ENCODE measurements around the gene SLC22A3.

SLC22A3 gene

GRCh38 chr6:160331204-160331603 is 17.0 kb upstream of the SLC22A3 start:
- no peak for TF ChIP-seq EZH2phosphoT487 (IDR thresholded peaks at IDR 0.05; ENCODE audit: borderline replicate concordance, low read length)
- TF ChIP-seq, protein P1, sequence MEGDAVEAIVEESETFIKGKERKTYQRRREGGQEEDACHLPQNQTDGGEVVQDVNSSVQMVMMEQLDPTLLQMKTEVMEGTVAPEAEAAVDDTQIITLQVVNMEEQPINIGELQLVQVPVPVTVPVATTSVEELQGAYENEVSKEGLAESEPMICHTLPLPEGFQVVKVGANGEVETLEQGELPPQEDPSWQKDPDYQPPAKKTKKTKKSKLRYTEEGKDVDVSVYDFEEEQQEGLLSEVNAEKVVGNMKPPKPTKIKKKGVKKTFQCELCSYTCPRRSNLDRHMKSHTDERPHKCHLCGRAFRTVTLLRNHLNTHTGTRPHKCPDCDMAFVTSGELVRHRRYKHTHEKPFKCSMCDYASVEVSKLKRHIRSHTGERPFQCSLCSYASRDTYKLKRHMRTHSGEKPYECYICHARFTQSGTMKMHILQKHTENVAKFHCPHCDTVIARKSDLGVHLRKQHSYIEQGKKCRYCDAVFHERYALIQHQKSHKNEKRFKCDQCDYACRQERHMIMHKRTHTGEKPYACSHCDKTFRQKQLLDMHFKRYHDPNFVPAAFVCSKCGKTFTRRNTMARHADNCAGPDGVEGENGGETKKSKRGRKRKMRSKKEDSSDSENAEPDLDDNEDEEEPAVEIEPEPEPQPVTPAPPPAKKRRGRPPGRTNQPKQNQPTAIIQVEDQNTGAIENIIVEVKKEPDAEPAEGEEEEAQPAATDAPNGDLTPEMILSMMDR (IDR thresholded peaks at IDR 0.05; ENCODE audit: low read depth, low read length, poor library complexity, severe bottlenecking): no peak
- Histone ChIP-seq H3K4me3 (ENCODE audit: low read length) (no peak overlapping the region), H3F3A (ENCODE audit: control insufficient read depth, insufficient read depth) (no peaks in the 10 kb centered on the region), H4K20me1 (ENCODE audit: control insufficient read depth, insufficient read depth, low read depth, low read length) (no peaks in the 10 kb centered on the region), H3K9me3 (ENCODE audit: control insufficient read depth, insufficient read depth, low read length) (no peaks in the 10 kb centered on the region), H3K4me1 (ENCODE audit: control insufficient read depth, low read length) (no peaks in the 10 kb centered on the region), H3K27me3 (ENCODE audit: control insufficient read depth, low read length) (no peaks in the 10 kb centered on the region), H3K36me3 (ENCODE audit: control insufficient read depth, low read length) (no peaks in the 10 kb centered on the region), H3K9me2 (replicated peaks; ENCODE audit: control insufficient read depth, low read length) (no peaks in the 10 kb centered on the region), H3K79me2 (ENCODE audit: control insufficient read depth, low read length) (no peaks in the 10 kb centered on the region), H3K4me2 (ENCODE audit: low read length) (no peak overlapping the region), H3K27ac (ENCODE audit: low read depth, low read length) (no peak overlapping the region)

GRCh38 chr6:160331753-160332152 is 16.4 kb upstream of the SLC22A3 start:
- H3K9me3 ChIP-seq (ENCODE audit: control insufficient read depth, insufficient read depth, low read length): no peaks in the 10 kb centered on the region
- TF ChIP-seq, protein P1 (IDR thresholded peaks at IDR 0.05; ENCODE audit: low read depth, low read length, poor library complexity, severe bottlenecking): no peak
- no peak for TF ChIP-seq EZH2phosphoT487 (IDR thresholded peaks at IDR 0.05; ENCODE audit: borderline replicate concordance, low read length)
- no peaks in the 10 kb centered on the region for H3K79me2 ChIP-seq (ENCODE audit: control insufficient read depth, low read length)
- H3K36me3 ChIP-seq (ENCODE audit: control insufficient read depth, low read length): no peaks in the 10 kb centered on the region
- H3K9me2 ChIP-seq (replicated peaks; ENCODE audit: control insufficient read depth, low read length): no peaks in the 10 kb centered on the region
- H3K4me3 ChIP-seq (ENCODE audit: low read length): no peak overlapping the region
- no peaks in the 10 kb centered on the region for H3F3A ChIP-seq (ENCODE audit: control insufficient read depth, insufficient read depth)
- H4K20me1 ChIP-seq (ENCODE audit: control insufficient read depth, insufficient read depth, low read depth, low read length): no peaks in the 10 kb centered on the region
- no peaks in the 10 kb centered on the region for H3K27me3 ChIP-seq (ENCODE audit: control insufficient read depth, low read length)
- no peak overlapping the region for H3K27ac ChIP-seq (ENCODE audit: low read depth, low read length)
- H3K4me1 ChIP-seq (ENCODE audit: control insufficient read depth, low read length): no peaks in the 10 kb centered on the region
- no peak overlapping the region for H3K4me2 ChIP-seq (ENCODE audit: low read length)

GRCh38 chr6:160333101-160333500 is 15.1 kb upstream of the SLC22A3 start:
- H3K36me3 ChIP-seq (ENCODE audit: control insufficient read depth, low read length): no peaks in the 10 kb centered on the region
- no peaks in the 10 kb centered on the region for H4K20me1 ChIP-seq (ENCODE audit: control insufficient read depth, insufficient read depth, low read depth, low read length)
- no peaks in the 10 kb centered on the region for H3K4me1 ChIP-seq (ENCODE audit: control insufficient read depth, low read length)
- H3K27me3 ChIP-seq (ENCODE audit: control insufficient read depth, low read length): no peaks in the 10 kb centered on the region
- H3K27ac ChIP-seq (ENCODE audit: low read depth, low read length): no peak overlapping the region
- H3K4me2 ChIP-seq (ENCODE audit: low read length): no peak overlapping the region
- TF ChIP-seq, protein P1 (IDR thresholded peaks at IDR 0.05; ENCODE audit: low read depth, low read length, poor library complexity, severe bottlenecking): no peak
- TF ChIP-seq EZH2phosphoT487 (IDR thresholded peaks at IDR 0.05; ENCODE audit: borderline replicate concordance, low read length): no peak
- no peaks in the 10 kb centered on the region for H3K9me3 ChIP-seq (ENCODE audit: control insufficient read depth, insufficient read depth, low read length)
- H3F3A ChIP-seq (ENCODE audit: control insufficient read depth, insufficient read depth): no peaks in the 10 kb centered on the region
- no peak overlapping the region for H3K4me3 ChIP-seq (ENCODE audit: low read length)
- H3K79me2 ChIP-seq (ENCODE audit: control insufficient read depth, low read length): no peaks in the 10 kb centered on the region
- H3K9me2 ChIP-seq (replicated peaks; ENCODE audit: control insufficient read depth, low read length): no peaks in the 10 kb centered on the region

- Histone ChIP-seq H3K4me1 (ENCODE audit: control insufficient read depth, low read length) (no peaks in the 10 kb centered on the region), H4K20me1 (ENCODE audit: control insufficient read depth, insufficient read depth, low read depth, low read length) (no peaks in the 10 kb centered on the region), H3K27ac (ENCODE audit: low read depth, low read length) (no peak overlapping the region), H3K9me3 (ENCODE audit: control insufficient read depth, insufficient read depth, low read length) (no peaks in the 10 kb centered on the region), H3K79me2 (ENCODE audit: control insufficient read depth, low read length) (no peaks in the 10 kb centered on the region), H3K27me3 (ENCODE audit: control insufficient read depth, low read length) (no peaks in the 10 kb centered on the region), H3K4me3 (ENCODE audit: low read length) (no peak overlapping the region), H3F3A (ENCODE audit: control insufficient read depth, insufficient read depth) (no peaks in the 10 kb centered on the region), H3K36me3 (ENCODE audit: control insufficient read depth, low read length) (no peaks in the 10 kb centered on the region), H3K4me2 (ENCODE audit: low read length) (no peak overlapping the region), H3K9me2 (replicated peaks; ENCODE audit: control insufficient read depth, low read length) (no peaks in the 10 kb centered on the region)
- TF ChIP-seq, protein P1 (IDR thresholded peaks at IDR 0.05; ENCODE audit: low read depth, low read length, poor library complexity, severe bottlenecking): no peak
- TF ChIP-seq EZH2phosphoT487 (IDR thresholded peaks at IDR 0.05; ENCODE audit: borderline replicate concordance, low read length): no peak
These were observed 14.3 kb upstream of the SLC22A3 start for GRCh38 chr6:160333841-160334240.
